ENCODE results near the gene MROH7.
A peak's percentile ranks its signal among the peaks of the same experiment; 100 is the strongest.

Gene MROH7

DNA sequence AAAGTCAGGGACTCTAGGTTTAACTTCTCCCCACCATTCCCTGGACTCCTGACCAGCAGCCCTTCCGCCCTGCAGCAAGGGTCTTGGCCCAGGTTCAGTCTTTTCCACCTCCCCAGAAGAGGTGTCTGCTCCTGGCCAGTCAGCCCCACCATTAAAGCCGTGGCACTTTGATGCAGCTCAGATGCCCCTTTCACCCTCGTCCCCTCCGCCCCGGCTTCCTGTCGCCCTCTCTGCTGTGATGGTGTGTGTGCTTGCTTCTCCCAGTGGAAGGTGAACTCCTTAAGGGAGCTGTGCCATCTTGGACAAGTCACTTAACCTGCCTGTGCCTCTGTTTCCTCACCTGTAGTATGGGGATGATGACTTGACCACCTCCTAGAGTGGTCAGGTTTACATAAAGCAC is 56.3 kb downstream of the MROH7 start:
- DNase-seq (ENCODE audit: low read depth in 2 of 2): no peak

DNA sequence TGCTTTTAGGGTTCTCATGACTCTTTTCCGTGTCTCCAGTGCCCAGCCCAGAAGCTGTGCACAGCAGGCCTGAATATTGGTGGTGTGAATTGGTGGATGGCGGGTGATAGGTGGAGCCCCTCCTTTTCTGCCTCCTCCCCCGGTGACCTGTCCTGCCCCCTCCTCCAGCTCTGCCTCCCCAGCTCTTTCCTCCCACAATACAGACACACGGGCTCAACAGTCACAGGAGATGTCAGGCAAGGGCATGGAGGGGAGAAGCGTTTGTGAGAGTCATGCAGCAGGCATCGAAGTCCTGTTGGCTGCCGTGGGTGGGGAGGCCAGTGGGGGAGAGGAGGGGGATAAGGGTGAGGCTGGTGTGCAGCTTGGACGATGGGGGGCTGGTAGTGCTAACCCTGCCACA is 56.8 kb downstream of the MROH7 start:
- no peak for DNase-seq (ENCODE audit: low read depth in 2 of 2)

DNA sequence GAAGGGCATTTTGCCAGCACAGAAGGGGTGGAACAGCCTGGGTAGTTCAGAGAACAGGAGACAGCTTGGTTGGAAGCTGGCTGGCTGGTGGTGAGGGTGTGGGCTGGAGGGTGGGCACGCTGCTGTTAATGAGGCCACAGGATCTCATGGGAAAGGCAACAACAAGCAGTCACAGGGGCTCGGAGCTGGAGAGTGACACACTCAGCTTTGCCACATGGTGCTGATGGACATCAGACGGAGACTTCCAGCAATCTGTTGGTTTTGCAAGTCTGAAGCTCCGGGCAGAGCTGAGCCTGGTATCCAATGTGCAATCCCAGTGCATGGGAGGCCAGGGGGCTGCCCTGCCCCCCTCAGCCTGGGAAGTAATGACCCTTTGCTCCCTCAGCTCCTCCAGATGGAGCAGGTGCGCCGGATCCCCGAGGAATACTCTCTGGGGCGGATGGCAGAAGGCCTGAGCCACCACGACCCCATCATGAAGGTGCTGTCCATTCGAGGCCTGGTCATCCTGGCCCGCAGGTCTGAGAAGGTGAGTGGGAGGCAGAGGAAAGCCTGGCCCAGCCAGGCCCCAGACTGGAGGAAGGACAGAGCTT is 58.4 kb downstream of the MROH7 start:
- no peak for DNase-seq (ENCODE audit: low read depth in 2 of 2)

DNA sequence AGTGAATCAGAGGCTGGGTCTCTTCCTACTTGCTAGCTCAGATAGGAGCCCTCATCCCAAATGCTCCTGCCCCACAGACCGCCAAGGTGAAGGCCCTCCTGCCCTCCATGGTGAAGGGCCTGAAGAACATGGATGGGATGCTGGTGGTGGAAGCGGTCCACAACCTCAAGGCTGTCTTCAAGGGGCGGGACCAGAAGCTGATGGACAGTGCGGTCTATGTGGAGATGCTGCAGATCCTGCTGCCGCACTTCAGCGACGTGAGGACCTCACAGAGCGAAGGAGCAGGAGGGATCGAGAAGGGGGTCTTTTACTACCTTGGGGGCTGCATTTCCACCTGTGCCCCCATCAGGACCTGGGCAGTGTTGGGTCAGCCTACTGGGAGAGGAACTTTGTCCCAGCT is 59.5 kb downstream of the MROH7 start:
- no peak for DNase-seq (ENCODE audit: low read depth in 2 of 2)

DNA sequence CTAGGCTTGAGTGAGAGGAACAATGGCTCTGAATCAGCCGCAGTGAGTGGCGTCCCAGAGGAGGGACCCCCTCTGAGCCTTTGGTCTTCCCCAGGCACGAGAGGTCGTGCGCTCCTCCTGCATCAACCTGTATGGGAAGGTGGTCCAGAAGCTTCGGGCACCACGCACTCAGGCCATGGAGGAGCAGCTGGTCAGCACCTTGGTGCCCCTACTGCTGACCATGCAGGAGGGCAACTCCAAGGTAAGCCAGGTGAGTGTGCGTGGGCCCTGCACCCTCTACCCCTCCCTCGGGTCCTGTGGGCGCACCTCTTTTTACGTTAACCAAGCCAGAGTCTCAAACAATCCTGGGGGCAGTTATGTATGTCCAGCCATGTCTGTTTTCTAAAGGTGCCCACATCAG is 60.4 kb downstream of the MROH7 start:
- DNase-seq (ENCODE audit: low read depth in 2 of 2): no peak

DNA sequence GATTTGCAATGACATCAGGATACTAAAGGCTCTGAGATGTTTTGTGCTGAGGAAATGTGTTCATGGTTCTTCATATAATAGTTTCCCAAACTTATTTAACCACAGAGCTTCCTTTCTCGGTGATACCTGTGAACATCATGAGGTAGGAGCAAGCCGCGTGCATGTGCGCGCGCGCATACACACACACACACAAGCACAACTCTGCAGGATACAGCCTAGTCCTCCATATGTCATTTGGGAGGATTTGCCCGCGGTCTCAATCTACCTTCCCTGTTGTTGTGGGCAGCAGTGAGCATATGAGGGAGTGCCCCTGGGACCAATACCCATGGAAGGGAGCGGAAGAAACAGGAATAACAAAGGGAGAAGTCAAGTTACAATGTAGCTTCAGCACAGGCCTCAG is 61.9 kb downstream of the MROH7 start:
- DNase-seq (ENCODE audit: low read depth in 2 of 2): no peak

DNA sequence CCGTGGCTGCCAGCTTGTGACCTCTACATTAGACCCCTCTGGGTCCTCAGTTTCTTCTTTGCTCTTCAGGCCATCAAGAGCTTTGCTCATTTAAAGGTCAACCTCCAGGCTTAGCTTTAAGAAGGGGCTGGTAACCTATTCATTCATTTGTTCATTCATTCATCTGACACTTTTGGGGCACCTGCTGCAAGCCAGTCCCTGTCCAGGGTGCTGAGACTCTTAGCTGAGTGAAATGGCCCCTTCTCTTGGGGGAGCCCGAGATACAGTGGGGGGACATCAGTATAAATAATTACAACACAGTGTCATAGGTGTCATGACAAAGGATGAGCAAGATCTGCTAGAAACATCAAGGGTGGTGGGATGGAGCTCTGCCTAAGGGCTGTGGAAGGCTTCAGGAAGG is 63.6 kb downstream of the MROH7 start:
- DNase-seq (ENCODE audit: low read depth in 2 of 2): no peak

DNA sequence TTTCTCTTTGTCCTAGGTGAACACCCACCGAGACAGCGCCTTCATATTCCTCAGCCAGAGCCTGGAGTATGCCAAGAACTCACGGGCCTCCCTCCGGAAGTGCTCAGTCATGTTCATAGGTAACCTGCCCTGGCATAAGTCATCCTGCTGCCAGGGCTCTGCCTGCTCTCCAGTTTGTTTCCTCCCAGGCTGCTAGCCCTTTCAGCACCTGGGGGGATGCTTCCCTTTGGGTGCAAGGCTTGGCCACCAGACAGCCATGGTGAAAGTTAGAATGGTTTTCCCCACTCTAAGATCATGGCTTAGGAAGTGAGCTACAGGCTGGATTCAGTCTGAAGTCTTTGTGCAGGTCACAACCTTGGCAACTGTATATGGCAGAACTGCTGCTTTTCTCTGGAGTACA is 64.8 kb downstream of the MROH7 start:
- no peak for DNase-seq (ENCODE audit: low read depth in 2 of 2)

DNA sequence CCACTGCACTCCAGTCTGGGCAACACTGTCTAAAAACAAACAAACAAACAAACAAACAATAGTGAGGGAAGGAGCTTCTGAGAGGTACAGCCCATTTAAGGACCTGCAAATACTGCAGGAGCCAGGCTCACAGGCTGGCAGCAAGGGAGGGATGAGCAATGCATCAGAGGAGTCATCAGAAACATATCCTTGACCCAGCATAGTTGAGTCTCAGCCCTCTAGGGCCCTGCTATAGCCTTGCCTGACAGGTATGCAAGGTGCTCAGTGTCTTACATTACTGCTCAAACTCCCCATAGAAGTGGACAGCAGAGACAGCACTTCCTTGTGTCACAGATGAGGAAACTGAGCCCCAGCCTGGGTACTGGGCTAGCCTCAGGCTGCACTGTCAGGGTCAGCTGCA is 66.8 kb downstream of the MROH7 start:
- DNase-seq (ENCODE audit: low read depth in 2 of 2): no peak

DNA sequence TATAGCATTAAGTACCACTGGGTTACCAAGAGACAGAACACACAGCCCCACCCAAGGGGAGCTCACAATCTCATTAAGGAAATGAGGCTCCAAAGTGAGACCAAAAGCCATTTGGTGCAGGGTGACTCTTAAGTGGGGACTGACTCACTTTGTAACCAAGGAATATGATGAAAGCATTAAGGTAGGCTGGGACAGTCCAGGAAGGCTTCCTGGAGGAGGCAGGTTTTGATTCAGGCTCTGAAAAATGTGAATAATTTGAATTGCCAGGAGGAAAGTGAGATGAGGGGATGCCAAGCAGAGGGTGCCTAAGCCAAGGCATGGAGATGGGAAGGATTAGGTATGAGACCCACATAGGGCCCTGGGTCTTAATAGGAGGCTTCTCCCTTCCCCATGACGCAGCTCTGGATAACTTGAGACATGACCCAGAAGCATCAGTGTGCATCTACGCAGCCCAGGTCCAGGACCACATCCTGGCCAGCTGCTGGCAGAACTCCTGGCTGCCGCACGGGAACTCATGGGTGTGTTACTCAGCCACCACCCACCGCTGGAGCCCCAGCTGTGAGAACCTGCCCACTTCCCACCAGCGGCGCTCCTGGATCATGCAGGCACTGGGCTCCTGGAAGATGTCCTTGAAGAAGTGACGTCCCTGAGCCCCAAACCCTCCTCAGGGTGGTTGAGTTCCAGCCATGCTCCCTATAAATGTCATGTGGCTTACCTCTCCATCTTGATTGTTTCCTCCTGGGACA is 68.1 kb downstream of the MROH7 start:
- DNase-seq (ENCODE audit: low read depth in 2 of 2): no peak

DNA sequence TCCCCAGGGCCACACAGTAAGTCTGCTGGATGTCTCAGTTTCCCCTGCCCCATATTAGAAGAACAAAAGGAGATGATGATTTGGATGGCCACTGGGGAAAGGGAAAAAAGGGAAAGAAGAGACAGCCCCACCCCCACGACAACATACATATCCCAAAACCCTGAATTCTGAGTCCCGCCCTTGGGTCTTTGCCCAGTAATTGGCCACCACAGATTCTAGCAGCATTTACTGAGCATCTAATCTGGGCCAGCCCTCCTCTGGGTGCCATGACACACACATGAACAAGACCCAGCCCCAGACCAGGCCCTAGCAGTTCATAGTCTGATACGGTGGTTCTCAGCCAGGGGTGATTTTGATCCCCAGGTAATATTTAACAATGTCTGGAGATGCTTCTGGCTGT is 68.8 kb downstream of the MROH7 start:
- no peak for DNase-seq (ENCODE audit: low read depth in 2 of 2)

DNA sequence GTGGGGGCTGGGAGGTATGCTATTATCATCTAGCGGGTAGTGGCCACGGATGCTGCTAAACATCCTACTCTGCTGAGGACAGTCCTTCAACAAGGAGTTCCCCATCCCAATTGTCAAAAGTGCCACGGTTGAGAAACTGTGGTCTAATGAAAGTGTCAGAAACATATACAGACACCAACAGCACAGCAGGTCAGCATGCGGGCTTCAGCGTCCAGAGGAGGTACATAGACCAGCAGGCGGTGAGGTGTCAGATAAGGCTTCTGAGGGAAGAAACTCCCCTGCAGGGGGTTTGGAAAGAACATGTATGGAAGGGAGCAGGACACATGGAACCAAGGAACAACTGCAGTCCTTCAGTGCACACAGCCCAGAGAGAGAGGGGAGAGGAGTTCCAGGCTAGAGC is 69.3 kb downstream of the MROH7 start:
- DNase-seq (ENCODE audit: low read depth in 2 of 2): no peak

DNA sequence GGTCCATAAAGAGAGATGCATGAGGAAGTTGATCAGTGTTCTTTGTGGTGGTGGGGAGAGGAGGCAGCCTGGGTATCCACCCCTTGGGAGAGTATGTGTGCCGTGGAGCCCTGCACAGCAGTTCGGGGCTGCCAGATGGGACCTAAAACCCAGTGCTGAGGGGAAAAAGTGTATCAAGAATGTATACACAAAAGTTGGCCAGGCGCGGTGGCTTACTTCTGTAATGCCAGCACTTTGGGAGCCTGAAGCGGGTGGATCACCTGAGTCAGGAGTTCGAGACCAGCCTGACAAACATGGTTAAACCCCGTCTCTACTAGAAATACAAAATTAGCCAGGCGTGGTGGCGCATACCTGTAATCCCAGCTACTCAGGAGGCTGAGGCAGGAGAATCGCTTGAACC is 70.0 kb downstream of the MROH7 start:
- no peak for DNase-seq (ENCODE audit: low read depth in 2 of 2)

DNA sequence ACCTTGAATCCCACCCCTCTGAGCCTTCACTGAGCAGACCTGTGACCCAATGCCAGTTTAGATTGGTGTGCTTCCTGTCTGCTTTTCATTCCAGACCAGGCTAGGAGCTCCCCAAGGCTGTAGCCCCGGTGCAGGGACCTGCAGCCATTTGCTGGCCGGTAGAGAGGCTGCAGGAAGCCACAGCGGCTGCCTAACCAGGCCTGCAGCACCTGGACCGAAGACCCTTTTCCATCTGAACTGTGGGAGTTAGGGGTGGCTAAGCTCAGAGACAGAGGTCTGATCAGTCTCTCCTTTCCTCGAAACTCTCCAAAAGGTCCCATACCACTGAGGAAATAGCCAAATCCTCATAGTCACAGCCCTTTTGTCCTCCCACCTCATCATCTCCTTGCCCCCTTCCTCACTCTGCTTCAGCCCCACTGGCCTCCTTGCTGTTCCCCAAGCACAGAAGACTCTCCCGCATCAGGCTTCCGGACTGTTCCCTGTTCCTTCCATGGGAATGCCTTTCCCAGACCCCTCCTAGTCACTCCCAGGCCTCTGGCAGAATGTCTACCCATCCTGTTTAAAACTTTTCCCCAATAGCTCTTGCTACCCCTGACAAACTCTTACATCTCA is 73.4 kb downstream of the MROH7 start:
- DNase-seq (ENCODE audit: low read depth in 2 of 2): no peak

DNA sequence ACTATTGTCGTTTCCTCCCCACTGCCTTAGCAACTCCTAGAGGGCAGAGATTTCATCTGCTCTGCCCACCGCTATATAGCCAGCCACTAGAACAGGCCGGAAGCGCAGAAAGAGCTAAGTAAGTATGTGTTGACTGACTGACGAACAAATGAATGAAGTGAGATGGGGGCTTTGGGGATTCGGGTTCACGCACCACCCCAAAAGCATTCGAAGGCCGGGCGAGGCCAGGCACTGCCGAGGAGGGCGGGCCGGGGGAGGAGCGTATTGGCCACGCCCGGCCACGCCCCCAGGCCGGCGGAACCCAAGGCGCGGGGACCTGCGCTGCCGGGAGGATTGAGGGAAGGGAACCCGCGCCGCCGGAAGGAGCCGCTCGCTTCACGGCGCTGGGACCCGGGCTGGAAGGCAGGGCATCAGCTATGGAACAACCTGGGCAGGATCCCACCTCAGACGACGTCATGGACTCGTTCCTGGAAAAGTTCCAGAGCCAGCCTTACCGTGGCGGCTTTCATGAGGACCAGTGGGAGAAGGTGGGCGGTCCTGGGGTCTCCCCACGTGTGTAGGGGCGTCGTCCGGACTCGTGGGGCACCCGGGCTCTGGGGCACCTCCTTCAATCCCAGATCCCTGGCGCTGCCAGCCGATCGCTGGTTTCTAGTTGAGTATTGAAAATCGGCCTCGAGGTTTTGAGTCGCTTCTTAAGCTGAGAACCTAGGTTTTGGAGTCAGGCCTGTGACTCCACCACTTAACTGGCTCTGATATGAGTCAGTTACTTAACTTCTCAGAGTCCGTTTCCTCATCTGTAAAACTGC is 74.1 kb downstream of the MROH7 start, which contains the start of gene TTC4:
Gene TTC4 (plus strand): TSS at position 369 of the 806 bp plus-strand sequence. CDS start 48 bp downstream, at position 417.
- DNase-seq (ENCODE audit: low read depth in 2 of 2): peak; percentile 58 to 64

DNA sequence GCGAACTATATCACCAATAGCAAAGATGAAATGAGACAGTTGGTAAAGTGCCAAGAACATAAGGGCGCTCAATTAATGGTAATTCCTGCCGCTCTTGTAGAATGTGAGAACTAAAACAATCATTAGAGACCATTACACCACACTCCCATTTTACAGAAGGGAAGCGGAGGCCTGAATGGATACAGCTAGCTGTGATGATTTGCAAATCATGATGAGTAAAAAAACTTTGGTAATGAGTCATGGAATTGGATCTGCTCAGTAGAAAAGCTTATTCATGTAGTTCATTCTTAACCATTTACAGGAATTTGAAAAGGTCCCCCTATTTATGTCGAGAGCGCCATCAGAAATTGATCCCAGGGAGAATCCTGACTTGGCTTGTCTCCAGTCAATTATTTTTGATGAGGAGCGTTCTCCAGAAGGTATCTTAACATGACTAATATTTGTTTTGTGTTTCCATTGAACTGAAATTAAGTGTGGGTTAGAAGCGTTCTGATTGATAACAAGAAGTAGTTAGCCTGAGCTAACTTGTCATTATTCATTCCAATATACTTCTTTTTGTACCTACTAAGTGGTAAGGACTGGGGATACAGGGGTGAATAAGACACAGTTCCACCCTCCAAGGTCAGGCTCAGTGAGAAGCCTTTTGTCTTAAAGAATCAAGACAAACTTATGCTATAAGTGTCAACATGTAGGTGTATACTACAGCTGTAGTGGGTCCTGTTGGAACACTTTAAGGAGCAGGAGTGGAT is 74.9 kb downstream of the MROH7 start:
- DNase-seq (ENCODE audit: low read depth in 2 of 2): no peak

DNA sequence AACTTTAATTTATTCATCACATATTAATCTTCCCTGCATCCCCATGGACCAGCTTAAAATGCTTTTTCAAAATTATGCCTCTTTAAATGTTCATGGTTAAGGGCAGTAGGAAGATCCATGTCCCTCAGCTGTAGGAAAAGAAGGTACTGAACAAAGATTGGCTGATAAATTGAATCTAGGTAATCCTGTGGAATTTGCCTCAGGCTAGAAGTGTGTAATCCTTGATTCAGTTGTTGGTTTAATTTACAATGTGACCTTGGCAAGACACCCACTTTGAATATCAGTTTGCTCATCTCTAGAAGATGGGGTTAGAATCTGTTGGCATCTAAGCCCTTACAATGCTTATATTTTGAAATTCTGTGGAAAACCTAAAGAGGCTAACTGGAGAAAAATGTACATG is 80.1 kb downstream of the MROH7 start:
- DNase-seq (ENCODE audit: low read depth in 2 of 2): no peak

DNA sequence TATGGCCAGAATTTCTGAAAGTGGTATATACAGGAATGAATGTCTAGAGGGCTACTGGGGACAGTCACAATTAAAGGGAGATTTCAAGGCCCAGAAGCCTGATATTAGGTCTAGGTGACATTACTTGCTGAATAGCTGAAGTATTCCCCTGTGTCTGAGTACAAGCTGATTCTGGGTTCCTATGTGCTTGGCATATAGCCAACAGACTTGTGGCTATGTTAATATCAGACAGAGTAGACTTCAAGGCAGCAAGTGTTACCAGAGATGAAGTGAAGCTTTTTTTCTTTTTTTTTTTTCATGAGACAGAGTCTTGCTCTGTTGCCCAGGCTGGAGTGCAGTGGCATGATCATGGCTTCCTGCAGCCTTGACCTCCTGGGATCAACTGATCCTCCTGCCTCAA is 82.4 kb downstream of the MROH7 start:
- no peak for DNase-seq (ENCODE audit: low read depth in 2 of 2)

DNA sequence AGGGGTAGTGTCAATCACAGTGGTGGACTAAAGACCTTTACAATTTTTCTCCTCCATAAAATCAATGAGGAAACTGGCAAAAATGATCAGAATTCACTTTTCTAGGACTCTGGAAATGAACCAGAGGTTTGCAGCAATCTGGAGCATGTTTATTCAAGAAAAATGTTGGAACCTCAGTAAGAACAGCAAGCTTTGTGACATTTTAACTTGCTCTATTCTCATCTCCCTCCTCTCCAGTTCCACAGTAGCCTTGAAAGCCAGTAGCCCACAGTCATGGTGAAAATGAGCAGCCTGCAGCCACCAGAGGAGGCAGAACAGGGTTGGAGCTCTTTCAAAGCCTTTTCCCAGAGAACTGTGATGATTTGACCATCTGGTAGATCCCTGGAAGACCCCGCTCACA is 83.2 kb downstream of the MROH7 start:
- DNase-seq (ENCODE audit: low read depth in 2 of 2): no peak

DNA sequence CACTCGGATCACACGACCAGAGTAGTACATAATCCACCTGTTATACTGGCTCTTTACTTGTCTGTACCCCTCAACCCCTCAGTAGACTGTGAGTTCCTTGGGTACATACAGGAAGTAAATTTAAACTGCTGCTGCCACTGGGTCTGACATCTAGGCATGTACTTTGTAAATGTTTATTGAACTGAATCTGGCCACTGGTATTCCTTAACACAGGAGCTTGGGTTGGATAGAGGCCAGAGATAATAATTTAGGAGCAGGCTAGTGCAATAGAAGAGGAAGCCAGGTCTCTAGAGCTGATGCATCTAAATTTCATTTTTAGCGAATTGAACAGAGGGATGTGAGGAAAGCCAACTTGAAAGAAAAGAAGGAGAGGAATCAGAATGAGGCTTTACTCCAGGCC is 86.4 kb downstream of the MROH7 start:
- no peak for DNase-seq (ENCODE audit: low read depth in 2 of 2)

DNA sequence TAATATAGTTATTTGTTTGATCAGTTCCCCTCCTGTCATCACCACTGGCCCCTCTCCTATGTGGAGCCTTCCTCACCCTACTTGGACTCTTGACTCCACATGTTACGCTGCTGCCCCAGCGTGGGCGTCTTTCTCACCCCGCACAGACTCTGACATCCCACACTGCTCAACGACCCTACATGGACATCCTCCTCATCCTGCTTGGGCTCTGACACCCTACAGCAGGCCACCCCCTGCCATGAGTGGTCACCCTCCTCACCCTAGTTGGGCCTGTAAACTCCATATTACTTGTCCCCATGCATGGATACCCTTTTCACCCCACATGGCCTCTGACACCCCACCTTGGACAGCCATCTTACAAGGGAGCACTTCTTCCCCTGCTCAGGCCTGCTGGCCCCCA is 95.1 kb downstream of the MROH7 start:
- no peak for DNase-seq (ENCODE audit: low read depth in 2 of 2)

DNA sequence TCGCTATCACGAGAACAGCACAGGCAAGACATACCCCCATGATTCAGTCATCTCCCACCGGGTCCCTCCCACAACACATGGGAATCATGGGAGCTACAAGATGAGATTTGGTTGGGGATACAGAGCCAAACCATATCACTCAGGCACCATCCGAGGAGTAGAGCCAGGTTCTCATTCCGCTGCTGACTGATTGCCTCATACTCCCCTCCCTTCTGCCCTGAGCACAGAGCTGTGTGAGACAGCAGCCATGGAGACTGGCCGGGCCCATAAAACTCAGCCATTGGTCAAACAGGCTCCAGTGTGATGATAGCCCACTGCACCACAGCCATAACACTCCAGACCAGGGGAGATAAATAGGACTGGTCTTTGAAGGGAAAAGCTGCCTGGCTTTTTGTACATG is 96.7 kb downstream of the MROH7 start:
- DNase-seq (ENCODE audit: low read depth in 2 of 2): no peak

All from activated CD8-positive, alpha-beta memory T cell treated with anti-CD3 and anti-CD28 coated beads for 4 hours (primary cell).